ENCODE results near the gene ADGRG1.
"Not testable (repeated sequence)": the region's sequence is repeated elsewhere in the genome, so short reads cannot be mapped to it uniquely, and the experiment has no call there.

Gene ADGRG1

DNA sequence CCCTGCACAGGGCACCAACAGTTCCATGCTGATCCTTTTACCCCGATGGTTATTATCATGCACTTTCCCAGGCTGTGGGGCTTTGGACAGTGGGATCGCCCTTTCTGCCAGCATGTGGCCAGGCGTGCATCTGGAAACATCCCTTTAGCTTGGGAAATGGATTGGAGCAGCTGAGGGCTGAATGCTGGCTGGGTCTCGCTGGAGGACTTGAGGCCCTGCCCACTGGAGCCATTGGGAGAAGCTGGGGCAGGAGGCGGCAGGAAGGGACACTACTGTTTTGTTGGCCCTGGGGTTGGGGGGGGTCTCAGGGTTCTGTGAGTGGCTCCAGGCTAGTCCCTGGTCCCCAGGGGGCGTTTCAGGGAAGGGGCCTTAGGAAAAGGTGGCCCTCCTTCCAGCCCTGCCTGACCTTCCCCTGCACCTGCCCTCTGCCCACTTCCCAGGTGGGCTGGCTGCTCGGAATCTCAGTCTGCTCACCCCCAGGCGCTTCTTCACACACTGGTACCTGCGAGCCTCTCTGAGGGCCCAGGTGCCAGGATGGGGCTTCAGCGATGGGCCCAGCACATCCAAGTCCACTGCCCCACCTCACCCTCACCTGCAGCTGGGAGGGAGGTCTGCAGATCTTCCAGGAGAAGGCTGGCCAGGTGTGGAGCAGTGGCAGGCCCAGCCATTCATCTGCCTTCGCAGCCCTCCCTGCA lies 38.1 kb downstream of the ADGRG1 start:
- no peak for DNase-seq (ENCODE audit: low read depth in 2 of 2)

DNA sequence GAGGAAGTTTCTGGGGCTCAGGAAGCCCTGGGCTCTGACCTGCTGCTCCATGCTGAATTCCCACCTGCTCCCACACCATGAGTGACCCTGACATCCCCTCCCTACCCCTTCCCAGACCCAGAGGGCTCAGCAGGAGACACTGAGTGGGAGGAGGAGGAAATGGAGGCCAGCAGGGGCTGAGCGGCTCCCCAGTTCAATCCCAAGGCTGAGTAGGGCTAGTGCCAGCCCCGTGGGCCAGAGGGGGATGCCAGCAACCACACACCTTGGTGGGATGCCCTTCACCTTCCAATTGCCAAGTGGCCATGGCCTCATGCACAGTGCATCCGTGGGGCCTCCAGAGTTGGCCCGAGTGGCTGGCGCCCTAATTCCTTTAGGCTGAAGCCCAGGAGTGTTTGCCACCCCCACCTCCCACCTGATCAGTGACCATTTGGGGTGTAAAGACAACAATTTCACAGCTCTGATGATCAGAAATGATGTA lies 38.7 kb downstream of the ADGRG1 start:
- DNase-seq (ENCODE audit: low read depth in 2 of 2), result no peak

DNA sequence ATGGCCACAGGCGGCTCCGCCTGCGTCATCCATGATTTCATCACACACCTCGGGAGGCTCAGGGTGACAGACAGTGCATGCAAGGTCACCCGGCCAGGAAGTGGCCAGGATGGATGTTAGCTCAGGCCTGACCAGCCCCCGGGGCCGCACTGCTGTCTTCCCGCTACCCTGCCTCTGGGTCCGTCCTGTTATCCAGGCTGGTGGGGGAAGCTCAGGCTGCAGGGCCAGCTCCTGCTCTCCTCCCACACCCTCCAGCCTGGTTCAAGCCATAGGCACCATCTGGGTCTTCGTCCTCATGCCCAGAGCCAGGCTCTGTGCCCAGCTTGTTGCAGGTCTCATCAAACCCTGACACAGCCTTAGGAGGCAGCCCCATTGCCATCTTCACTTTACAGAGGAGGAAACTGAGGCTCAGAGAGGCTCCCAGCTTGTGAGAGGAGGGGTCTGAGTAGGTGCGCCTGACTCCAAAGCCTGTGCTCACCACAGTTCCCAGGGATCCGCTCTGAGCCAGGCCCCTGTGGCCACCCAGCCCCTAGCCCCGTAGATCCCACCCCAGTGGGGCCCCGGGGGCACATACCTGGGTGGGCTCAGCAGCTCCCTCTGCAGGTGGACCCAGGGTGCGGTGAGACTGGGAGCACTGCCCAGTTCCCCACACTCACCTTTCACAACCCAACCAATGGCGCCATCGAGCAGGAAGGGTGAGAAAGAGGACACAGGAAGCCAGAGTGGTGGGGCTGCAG lies 39.3 kb downstream of the ADGRG1 start:
- DNase-seq (ENCODE audit: low read depth in 2 of 2), result no peak

DNA sequence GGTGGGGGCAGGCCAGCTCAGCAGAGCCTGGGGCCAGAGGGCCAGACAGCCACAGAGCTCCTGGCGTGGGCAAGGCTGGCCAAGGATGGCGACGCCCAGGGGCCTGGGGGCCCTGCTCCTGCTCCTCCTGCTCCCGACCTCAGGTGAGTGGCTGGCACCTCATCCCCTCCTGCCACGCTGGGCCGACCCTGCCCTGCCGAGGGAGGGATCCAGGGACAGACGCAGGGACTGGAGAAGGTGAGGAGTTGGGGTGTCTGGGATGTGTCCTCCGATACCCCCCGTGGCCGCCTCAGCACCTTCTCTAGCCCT lies 39.8 kb downstream of the ADGRG1 start, which contains the start of gene ADGRG3:
Gene ADGRG3, plus strand, starts transcription at position 44 of the 309 bp plus-strand sequence. Its CDS starts 42 bp downstream, at position 86.
- DNase-seq (ENCODE audit: low read depth in 2 of 2), result no peak

DNA sequence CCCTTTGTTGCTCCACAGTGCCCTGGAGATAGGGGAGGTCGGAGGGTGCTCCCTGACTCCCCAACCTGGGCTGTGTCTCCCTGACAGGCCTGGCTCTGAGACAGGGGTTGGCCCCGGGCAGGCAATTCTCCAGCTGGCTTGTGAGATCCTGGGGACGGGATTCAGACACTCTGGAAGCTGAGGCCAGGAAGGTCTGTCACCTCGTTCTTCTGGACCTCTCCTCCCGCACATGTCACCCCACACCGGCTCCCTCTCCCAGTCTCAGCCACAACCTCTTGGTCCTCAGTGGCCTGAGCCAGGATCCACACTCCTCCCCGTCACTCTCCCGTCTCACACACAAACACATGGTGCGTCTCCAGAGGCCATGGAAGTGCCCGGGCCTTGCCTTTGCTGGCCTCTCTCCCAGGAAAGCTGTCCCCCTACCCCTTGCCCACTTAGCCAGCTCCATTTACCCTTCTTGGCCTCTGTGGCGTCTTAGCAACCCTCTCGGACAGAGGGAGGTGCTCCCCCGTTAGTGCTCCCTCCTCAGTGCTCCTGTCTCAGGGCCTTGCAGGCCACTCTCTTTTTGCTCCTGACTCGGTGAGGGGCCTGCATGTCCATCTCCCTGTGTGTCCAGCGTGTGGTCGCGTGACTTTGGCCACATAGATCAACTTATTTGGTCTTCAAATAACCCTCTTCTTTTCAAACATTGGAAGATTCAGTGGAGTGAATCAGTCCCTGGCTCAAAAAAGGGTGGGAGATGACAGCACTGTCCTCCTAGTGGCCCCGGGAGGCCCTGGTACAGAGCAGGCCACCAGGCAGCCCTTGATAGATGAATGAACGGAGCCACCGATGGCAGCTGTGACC lies 40.4 kb downstream of the ADGRG1 start:
- DNase-seq (ENCODE audit: low read depth in 2 of 2), result no peak

DNA sequence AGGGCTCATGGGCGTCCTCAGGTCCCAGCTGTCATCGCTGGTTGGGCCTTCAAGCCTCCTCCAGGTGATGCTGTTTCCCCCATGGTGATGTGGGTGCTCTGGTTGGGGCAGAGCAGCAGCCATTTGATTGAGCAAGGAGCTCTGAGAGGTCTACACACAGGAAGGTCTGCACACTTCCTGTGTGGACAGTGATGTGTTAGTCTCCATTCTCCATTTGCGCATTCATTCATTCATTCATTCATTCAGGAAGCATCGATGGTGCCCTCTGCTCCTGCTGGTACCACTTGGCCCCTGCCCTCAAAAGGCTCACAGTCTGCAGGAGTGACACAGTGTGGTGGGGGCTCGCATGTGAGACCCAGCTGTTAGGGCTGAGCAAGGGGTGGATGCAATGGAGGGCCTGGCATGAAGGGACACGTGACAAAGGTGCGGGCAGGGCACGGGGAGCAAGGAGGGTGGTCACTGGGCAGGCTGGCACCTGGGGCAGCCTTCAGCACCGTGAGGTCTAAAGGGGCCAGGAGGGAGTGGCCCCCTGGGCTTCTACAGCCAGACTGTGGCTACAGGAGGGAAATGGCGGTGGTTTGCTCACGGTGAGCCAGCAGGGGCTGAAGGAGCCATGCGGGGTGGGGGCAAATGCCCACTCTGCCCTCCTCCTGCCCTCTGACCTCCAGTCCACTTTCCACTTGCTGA lies 41.2 kb downstream of the ADGRG1 start:
- DNase-seq (ENCODE audit: low read depth in 2 of 2), result no peak

DNA sequence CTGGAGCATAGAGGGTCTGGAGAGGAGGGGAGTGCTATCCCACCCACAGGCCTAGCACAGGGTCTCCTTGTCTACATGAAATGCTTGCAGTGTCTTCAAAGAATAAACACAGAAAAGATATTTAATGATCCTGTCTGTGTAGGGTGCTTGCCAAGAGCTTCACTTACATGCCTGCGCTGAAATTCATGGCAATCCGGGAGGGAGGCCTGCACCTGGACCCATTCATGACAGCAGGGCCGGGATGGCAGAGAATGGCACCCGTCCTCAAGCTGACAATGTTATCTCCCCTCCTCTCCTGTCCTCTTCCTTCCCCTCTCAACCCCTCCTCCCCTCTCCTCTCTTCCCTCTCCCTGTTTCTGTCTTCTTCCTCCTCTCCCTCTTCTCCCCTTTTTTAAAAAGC lies 41.8 kb downstream of the ADGRG1 start:
- DNase-seq (ENCODE audit: low read depth in 2 of 2), result no peak

DNA sequence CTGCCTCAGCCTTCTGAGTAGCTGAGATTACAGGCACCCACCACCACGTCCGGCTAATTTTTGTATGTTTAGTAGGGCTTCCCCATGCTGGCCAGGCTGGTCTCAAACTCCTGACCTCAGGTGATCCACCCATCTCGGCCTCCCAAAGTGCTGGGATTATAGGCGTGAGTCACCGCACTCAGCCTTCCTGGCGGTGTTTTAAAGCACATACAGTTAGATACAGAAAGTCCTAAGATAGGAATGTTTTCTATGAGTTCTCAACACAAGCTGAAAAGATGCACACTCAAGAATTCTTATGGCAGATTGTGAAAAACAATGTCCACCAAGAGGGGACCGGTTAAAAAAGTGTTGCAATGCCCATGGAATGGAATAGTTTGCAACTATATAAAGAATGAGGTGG lies 43.0 kb downstream of the ADGRG1 start:
- not testable (repeated sequence) for DNase-seq (ENCODE audit: low read depth in 2 of 2)

DNA sequence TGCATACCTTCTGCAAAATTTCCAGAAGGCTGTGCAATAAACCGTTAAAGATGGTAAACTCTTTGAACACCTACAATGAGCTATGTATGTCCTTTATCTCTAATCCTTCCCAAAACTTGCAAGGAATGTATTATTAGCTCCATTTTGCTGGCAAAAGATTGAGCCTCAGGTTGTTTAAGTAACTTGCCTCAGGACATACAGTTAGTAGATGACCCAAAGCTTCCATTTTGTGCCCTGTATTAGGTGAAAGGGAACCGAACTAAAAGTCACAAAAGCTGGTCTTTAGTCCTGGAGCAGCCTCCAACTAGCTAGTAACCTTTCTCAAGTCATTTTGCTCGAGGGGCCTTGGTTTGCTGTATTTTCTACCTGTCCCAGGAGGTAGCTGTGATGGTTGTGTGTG lies 44.0 kb downstream of the ADGRG1 start:
- DNase-seq (ENCODE audit: low read depth in 2 of 2), result no peak

DNA sequence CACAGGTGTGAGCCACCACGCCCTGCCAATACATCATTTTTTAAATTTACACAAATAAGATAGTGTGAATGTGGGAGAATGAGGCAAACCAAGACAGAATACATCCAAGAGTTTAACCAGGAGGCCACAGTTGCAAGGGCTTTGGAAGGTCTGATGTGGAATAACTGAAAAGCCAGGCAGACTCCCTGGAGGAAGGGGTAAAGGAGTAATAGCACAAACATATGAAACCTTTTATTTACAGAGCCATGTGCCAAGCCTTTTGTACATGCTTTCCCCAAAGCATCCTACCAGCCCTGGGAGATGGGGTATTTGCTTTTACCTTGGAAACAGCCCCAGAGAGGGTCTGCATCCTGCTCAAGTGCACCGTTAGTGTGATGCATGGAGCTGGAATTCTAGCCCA lies 44.4 kb downstream of the ADGRG1 start:
- DNase-seq (ENCODE audit: low read depth in 2 of 2), result no peak

DNA sequence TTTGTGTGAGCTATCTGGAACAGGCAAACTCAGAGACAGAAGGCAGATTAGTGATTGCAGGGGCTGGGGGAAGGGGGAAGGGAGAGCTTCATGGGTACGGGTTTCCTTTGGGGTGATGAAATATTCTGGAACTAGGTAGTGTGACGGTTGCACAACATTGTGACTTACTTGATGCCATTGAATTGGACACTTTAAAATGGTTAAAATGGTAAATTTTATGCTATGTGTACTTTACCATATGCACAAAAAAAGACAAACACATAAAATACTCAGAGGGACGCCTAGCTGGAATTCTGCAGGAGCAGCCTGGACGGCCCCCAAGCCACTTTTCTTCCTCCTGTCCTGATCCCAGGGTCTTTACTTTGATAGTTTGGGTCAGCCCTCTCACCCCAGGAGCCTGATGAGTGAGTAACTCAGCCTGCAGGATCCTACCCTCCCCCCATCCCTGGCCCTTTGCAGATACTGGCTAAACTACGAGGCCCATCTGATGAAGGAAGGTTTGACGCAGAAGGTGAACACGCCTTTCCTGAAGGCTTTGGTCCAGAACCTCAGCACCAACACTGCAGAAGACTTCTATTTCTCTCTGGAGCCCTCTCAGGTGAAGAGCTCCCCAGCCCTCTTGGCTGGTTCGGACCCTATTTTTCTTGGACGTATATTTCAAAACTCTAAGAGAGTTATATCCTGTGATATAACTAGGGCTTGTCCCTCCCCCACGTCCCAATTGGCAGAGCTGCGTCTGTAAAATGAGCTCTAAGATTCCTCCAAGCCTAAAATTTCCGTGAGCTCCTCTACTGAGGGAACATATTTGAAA lies 47.5 kb downstream of the ADGRG1 start:
- DNase-seq (ENCODE audit: low read depth in 2 of 2), result no peak

DNA sequence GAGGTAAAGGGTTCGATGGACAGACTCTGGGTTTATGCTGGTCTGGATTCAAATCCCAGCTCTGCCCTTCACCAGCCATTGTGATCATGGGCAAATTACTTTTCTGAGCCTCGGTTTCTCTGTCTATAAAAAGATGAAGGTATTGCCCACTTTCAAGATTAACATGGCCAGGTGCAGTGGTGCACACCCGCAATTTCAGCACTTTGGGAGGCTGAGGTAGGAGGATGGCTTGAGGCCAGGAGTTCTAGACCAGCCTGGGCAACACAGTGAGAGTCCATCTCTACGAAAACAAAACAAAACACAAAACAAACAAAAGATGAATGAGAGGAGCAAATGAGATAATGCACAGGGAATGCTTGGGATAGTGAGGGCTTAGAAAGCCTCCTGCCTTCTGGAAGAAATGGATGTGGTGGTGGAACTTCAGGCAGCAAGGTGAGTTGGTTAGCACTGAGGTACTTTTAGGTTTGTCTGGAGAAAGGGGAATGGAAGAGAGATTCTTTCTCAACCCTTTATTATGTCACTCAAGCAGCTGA lies 48.2 kb downstream of the ADGRG1 start:
- no peak for DNase-seq (ENCODE audit: low read depth in 2 of 2)

DNA sequence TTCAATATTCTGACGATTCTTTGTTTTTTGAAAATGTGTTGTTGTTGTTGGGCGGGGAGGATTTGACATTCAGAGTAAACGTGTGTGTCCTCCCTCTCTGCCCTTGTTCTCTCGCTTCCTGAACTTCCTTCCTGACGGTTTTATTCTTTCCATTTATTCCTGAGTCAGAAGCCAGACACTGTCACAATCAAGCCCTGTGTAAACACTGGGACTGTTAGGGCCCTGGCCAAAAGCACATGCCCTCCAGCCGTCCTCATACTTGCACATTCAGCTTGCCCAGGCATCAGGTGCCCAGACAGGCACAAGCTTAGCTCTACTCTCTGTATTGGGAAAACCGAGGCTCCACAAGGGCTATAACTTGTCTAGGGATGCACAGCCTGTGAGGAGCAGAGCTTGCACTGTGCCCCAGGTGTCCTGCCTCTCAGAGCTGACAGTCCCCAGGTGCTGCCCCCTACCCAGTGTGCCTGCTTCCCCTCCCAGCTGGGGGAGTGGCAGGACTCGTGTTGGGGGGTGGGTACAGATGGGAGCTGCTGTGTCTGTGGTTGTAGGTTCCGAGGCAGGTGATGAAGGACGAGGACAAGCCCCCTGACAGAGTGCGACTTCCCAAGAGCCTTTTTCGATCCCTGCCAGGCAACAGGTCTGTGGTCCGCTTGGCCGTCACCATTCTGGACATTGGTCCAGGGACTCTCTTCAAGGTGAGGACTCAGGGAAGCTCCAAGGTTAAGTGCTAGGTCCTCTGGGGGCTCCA lies 49.4 kb downstream of the ADGRG1 start:
- no peak for DNase-seq (ENCODE audit: low read depth in 2 of 2)

DNA sequence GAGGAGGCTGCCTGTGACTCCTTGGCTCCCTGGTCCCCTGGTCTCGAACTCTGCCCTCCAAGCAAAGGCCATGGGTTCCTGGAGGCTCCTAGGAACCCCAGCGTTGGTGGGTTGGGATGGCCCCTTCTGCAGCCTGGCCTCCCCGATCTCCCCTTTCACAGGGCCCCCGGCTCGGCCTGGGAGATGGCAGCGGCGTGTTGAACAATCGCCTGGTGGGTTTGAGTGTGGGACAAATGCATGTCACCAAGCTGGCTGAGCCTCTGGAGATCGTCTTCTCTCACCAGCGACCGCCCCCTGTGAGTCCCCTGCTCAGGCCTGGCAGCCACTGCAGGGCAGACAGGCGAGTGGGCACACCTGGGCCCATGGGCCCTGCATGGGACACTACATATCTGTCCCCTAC lies 50.6 kb downstream of the ADGRG1 start:
- DNase-seq (ENCODE audit: low read depth in 2 of 2), result no peak

DNA sequence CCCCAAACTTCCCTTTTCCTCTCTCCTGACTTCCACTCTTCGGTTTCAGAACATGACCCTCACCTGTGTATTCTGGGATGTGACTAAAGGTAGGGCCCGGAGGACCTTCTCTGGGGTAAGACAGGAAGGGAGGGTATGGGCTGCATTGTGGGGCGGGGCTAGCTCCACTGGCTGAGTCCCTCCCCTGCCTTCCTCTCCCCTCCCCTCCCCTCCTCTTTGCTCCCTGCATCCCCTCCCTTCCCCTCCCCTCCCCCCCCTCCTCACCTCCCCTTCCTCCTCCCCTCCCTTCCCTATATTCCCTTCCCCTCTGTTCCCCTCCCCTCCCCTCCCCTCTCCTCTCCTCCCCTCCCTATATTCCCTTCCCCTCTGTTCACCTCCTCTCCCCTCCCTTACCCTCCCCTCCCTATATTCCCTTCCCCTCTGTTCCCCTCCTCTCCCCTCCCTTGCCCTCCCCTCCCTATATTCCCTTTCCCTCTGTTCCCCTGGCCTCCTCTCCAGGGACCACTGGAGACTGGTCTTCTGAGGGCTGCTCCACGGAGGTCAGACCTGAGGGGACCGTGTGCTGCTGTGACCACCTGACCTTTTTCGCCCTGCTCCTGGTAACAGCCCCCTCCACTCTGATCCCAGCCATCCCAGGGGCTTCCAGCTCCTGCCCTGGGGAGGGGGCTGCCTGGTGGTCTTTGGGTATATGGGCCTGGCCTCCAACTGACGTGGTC lies 51.5 kb downstream of the ADGRG1 start:
- DNase-seq (ENCODE audit: low read depth in 2 of 2), result no peak

DNA sequence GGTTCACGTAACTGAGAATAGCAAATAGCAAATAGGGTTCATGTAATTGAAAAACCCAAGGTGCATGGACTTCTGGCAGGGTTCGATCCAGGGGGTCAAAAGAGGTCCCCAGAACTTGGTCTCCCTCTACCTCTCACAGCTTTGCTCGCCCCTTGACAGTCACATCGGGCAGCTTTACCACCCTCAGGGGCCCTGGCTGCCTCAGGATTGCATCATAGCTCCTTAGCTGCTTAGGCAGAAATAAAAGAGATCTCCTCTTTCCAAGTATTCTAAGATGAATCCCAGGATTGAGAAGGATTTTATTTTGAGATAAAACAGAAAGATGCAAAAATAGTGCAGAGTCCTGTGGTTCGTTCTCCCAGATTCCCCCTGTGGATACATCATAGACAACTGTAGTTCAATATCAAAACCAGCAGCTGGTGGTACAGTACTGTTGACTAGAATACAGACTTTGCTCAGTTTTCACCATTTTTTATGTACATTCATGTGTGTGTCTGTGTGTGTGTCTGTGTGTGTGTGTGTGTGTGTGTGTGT lies 52.5 kb downstream of the ADGRG1 start:
- DNase-seq (ENCODE audit: low read depth in 2 of 2), result no peak

DNA sequence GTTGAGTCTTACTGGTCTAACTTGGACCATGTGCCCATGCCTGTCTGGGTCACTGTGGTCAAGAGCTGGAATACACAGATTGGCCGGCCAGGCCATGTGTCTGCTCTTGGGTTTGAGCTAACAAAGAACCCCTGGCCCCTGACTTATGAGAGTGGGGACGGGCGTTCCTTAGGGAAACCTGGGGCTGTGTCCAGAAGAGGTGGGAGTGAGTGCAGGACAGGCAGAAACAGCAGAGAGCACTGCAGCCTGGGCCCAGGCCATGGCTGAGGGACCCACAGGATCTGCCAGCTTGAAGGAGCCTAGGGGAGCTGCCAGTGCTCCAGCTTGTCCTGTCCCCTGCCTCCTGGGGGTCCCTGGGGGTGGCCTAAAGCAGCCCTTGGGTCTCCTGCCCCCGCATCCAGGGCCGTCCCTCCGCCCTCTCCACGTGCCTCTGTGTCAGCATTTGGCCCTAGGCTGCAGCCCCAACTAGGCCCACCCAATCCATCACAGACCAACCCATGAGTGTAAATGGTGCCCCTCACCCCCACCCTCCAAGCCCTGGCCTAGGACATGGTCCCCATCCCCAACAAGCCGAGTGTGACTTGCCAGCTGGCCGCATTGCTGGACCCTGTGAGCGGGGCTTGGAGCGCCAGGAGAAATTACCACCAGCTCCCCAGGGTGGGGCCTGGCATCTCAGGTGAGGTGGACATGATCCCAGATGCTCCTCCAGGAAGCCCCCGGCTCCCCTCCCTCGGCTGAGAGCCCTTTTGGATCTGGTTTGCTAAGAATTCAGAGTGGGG lies 53.7 kb downstream of the ADGRG1 start:
- DNase-seq (ENCODE audit: low read depth in 2 of 2), result no peak

Data from stimulated activated CD4-positive, alpha-beta T cell treated with anti-CD3 and anti-CD28 coated beads, Interleukin-15, amount 100 ng/mL, for 48 hours (primary cell).